GM12875 (cell line): Measurements from ENCODE around the gene COL6A2.

Experiments used
- H3K4me3 ChIP-seq: one replicate; pipeline ENCODE4 v1.5.1; 2011; ENCODE audit warnings: low read depth, low read length, control low read depth
- CTCF ChIP-seq: IDR thresholded peaks from 2 replicates; pipeline ENCODE4 v1.5.1; 2011; ENCODE audit warnings: low read depth, mild to moderate bottlenecking, control low read depth, inconsistent platforms, low read length, moderate library complexity, borderline replicate concordance; ENCODE audit not compliant: insufficient read depth

The COL6A2 gene

GRCh38 chr21:46159390-46159789 is 61.5 kb downstream of the COL6A2 start:
- no peak overlapping the region for H3K4me3 ChIP-seq
- TF ChIP-seq CTCF = no peak

GRCh38 chr21:46159841-46160656 is 62.1 kb downstream of the COL6A2 start:
- TF ChIP-seq CTCF = no peak

GRCh38 chr21:46160657-46160906 is 62.7 kb downstream of the COL6A2 start:
- H3K4me3 ChIP-seq = no peak overlapping the region
- no peak for TF ChIP-seq CTCF

More at GRCh38 chr21:46159841-46160656, 62.1 kb downstream of the COL6A2 start:
- no peak overlapping the region for H3K4me3 ChIP-seq

- TF ChIP-seq CTCF = no peak
- H3K4me3 ChIP-seq = no peak overlapping the region
These were observed 63.2 kb downstream of the COL6A2 start for GRCh38 chr21:46160907-46161632.

GRCh38 chr21:46161633-46162592 is 64.0 kb downstream of the COL6A2 start:
- no peak overlapping the region for H3K4me3 ChIP-seq
- TF ChIP-seq CTCF = no peak

- no peak overlapping the region for H3K4me3 ChIP-seq
- no peak for TF ChIP-seq CTCF
These were observed 65.5 kb downstream of the COL6A2 start for GRCh38 chr21:46163380-46163779.
